ENCODE data around the gene CYP2F1. TPM values are rescaled to one million over a fixed set of nuclear protein-coding genes. Genes with fewer than 3 reads are reported as not detected.

The CYP2F1 gene
- total and polyA plus RNA-seq, 2 of the 13 experiments (the other 11 are each of a cell fraction or from before 2014, with no cell fraction given), result not detected

DNA sequence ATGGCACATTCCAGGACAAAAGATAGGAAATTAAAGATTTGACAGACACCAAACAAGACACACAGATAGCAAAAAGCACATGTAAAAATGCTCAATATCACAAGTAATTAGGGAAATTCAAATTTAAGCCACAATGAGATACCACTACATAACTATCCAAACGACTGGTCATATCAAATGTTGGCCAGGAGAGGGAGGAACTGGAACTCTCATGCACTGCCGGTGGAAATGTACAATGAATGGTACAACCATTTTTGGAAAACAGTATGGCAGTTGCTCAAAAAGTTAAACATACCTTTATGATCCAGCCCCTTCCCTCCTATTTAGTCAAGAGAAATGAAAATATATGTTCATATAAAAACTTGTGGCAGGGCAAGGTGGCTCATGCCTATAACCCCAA is 42.0 kb downstream of the CYP2F1 start:
- Histone ChIP-seq H3K4me2 (ENCODE audit: low read depth, low read length) (no peak overlapping the region), H3K79me2 (ENCODE audit: insufficient read depth, low read length) (no peaks in the 10 kb centered on the region), H3K9me3 (ENCODE audit: low read length) (no peaks in the 10 kb centered on the region), H3K27ac (ENCODE audit: extremely low read length, insufficient read depth, low read length) (no peak overlapping the region), H3K4me3 (replicated peaks in 1 of 3; ENCODE audit: insufficient read depth in 1 of 3, low read depth in 2 of 3, low read length in 3 of 3) (no peak overlapping the region), H3K27me3 (ENCODE audit: control insufficient read depth in 1 of 2, insufficient read depth in 2 of 2, low read length in 2 of 2) (no peaks in the 10 kb centered on the region), H3K9ac (ENCODE audit: insufficient read depth, low read depth, low read length) (no peak overlapping the region), H3K4me1 (ENCODE audit: insufficient read depth, low read length) (peaks cover 26% of the 10 kb centered on the region), H3K36me3 (replicated peaks in 1 of 2; ENCODE audit: control insufficient read depth in 1 of 2, insufficient read depth in 2 of 2, low read length in 2 of 2) (no peaks in the 10 kb centered on the region), H2AFZ (ENCODE audit: low read length) (no peak overlapping the region), H4K20me1 (ENCODE audit: insufficient read depth, low read length) (no peaks in the 10 kb centered on the region)
- BruUV-seq (replicated peaks), result no TSS peak
- ChIA-PET CTCF (ENCODE audit: low intra/inter-chr PET ratio, low total read pairs) (no interaction called here), POLR2A (no interaction called here)
- DNase-seq (ENCODE audit: low spot score), result no peak
- TF ChIP-seq ZNF572 (CRISPR knock-in tag; IDR thresholded peaks at IDR 0.05) (no peak), STAG1 (CRISPR knock-in tag; IDR thresholded peaks at IDR 0.05) (peak; percentile 16; the same call in 1 of the 2 replicates)
- 28% methylated on average over 2 of the region's 2 CpGs for WGBS (ENCODE audit: low lambda C conversion rate)
- ATAC-seq, result no peak
- intact Hi-C loops (cut with micrococcal nuclease; ENCODE audit: unreplicated experiment) (no loop called here), in situ Hi-C loops (cut with HindIII; ENCODE audit: extremely low pct_ligation_motif_present, low pct_unique_long_range_greater_than_20kb) (no loop called here)
- peak; percentile 26 for FAIRE-seq

DNA sequence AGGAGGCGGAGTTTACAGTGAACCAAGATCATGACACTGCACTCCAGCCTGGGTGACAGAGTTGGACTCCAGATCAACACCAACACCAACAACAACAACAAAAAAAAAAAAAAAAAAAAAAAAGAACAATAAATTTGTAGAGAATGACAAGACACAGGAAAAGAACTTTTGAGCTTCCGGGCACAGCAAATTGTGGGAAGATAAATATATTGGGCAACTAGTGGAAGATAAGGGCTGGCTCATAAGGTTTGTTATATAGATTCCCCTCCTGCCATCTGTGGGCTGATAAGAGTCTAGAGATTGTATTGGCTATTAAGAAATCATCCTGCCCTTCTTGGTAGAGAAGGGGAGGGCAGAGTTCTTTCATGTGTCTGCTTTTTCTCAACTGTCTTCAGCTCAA is 45.6 kb downstream of the CYP2F1 start:
- H3K4me2 ChIP-seq (ENCODE audit: low read depth, low read length), result peak overlapping the region; percentile 24; the same call in 1 of the 2 replicates
- H3K79me2 ChIP-seq (ENCODE audit: insufficient read depth, low read length), result no peaks in the 10 kb centered on the region
- intact Hi-C loops (cut with micrococcal nuclease; ENCODE audit: unreplicated experiment) (no loop called here), in situ Hi-C loops (cut with HindIII; ENCODE audit: extremely low pct_ligation_motif_present, low pct_unique_long_range_greater_than_20kb) (no loop called here)
- H3K4me1 ChIP-seq (ENCODE audit: insufficient read depth, low read length), result peaks cover 41% of the 10 kb centered on the region
- WGBS (ENCODE audit: low lambda C conversion rate), result 52% methylated on average over 2 of the region's 2 CpGs
- ChIA-PET POLR2A (interaction anchor here (1.5 to 2.1 kb wide), 3 partner anchors 16 to 104 kb away, joined by 5 to 16 read pairs (median 5); partner anchors contain the start of gene HNRNPUL1), CTCF (ENCODE audit: low intra/inter-chr PET ratio, low total read pairs) (no interaction called here)
- H3K9ac ChIP-seq (ENCODE audit: insufficient read depth, low read depth, low read length), result no peak overlapping the region
- H3K9me3 ChIP-seq (ENCODE audit: low read length), result no peaks in the 10 kb centered on the region
- BruUV-seq (replicated peaks), result no TSS peak
- ATAC-seq, result no peak
- no peak overlapping the region for H2AFZ ChIP-seq (ENCODE audit: low read length)
- no peaks in the 10 kb centered on the region for H3K36me3 ChIP-seq (replicated peaks in 1 of 2; ENCODE audit: control insufficient read depth in 1 of 2, insufficient read depth in 2 of 2, low read length in 2 of 2)
- peak; percentile 73 for DNase-seq (ENCODE audit: low spot score)
- H3K4me3 ChIP-seq (replicated peaks in 1 of 3; ENCODE audit: insufficient read depth in 1 of 3, low read depth in 2 of 3, low read length in 3 of 3), result no peak overlapping the region
- no peak for FAIRE-seq
- no peaks in the 10 kb centered on the region for H3K27me3 ChIP-seq (ENCODE audit: control insufficient read depth in 1 of 2, insufficient read depth in 2 of 2, low read length in 2 of 2)
- peak overlapping the region; percentile 44 for H3K27ac ChIP-seq (ENCODE audit: extremely low read length, insufficient read depth, low read length)
- H4K20me1 ChIP-seq (ENCODE audit: insufficient read depth, low read length), result no peaks in the 10 kb centered on the region
- peak; percentile 64; the same call in 1 of the 2 replicates for TF ChIP-seq ETV5 (CRISPR knock-in tag; IDR thresholded peaks at IDR 0.05; ENCODE audit: borderline replicate concordance)
- peak; percentile 32; the same call in 1 of the 2 replicates for TF ChIP-seq MED1 (CRISPR knock-in tag; IDR thresholded peaks at IDR 0.05)
- 0 out of 2 replicates have a peak, but pooled peaks have one; percentile 13 for TF ChIP-seq RXRB (CRISPR knock-in tag; IDR thresholded peaks at IDR 0.05; ENCODE audit: borderline replicate concordance)
- TF ChIP-seq ARID2 (CRISPR knock-in tag; IDR thresholded peaks at IDR 0.05; ENCODE audit: borderline replicate concordance), result no peak
- TF ChIP-seq PRPF4 (IDR thresholded peaks at IDR 0.05; ENCODE audit: low read depth, low read length, poor library complexity, severe bottlenecking), result no peak
- no peak for TF ChIP-seq HCFC1 (IDR thresholded peaks at IDR 0.05; ENCODE audit: low read depth, low read length)
- TF ChIP-seq GATA4 (IDR thresholded peaks at IDR 0.05; ENCODE audit: borderline replicate concordance, low read depth), result peak; percentile 50; the same call in 1 of the 2 replicates
- no peak for TF ChIP-seq ZNF292 (CRISPR knock-in tag; IDR thresholded peaks at IDR 0.05; ENCODE audit: borderline replicate concordance, low read depth)
- TF ChIP-seq, protein P1, sequence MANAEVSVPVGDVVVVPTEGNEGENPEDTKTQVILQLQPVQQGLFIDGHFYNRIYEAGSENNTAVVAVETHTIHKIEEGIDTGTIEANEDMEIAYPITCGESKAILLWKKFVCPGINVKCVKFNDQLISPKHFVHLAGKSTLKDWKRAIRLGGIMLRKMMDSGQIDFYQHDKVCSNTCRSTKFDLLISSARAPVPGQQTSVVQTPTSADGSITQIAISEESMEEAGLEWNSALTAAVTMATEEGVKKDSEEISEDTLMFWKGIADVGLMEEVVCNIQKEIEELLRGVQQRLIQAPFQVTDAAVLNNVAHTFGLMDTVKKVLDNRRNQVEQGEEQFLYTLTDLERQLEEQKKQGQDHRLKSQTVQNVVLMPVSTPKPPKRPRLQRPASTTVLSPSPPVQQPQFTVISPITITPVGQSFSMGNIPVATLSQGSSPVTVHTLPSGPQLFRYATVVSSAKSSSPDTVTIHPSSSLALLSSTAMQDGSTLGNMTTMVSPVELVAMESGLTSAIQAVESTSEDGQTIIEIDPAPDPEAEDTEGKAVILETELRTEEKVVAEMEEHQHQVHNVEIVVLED (CRISPR knock-in tag; IDR thresholded peaks at IDR 0.05; ENCODE audit: borderline replicate concordance), result no peak
- TF ChIP-seq ZSCAN25 (CRISPR knock-in tag; IDR thresholded peaks at IDR 0.05), result no peak
- TF ChIP-seq, protein P2, sequence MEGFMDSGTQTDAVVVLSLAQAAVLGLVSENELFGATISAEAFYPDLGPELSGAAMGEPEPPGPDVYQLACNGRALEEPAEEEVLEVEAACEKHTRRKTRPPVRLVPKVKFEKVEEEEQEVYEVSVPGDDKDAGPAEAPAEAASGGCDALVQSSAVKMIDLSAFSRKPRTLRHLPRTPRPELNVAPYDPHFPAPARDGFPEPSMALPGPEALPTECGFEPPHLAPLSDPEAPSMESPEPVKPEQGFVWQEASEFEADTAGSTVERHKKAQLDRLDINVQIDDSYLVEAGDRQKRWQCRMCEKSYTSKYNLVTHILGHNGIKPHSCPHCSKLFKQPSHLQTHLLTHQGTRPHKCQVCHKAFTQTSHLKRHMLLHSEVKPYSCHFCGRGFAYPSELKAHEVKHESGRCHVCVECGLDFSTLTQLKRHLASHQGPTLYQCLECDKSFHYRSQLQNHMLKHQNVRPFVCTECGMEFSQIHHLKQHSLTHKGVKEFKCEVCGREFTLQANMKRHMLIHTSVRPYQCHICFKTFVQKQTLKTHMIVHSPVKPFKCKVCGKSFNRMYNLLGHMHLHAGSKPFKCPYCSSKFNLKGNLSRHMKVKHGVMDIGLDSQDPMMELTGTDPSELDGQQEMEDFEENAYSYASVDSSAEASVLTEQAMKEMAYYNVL (CRISPR knock-in tag; IDR thresholded peaks at IDR 0.05; ENCODE audit: borderline replicate concordance), result 0 out of 2 replicates have a peak, but pooled peaks have one; percentile 37
- TF ChIP-seq SALL1 (CRISPR knock-in tag; IDR thresholded peaks at IDR 0.05), result no peak

All from HepG2 (cell line).